GM23338 (cell line): ENCODE data around the gene SLC4A4. TPM values are rescaled to one million over a fixed set of nuclear protein-coding genes. Genes with fewer than 3 reads are reported as not detected.

ENCODE experiments used
- ATAC-seq: fragments of 200-7000 bp; cut with Tn5 transposase; 3 replicates; pipeline ENCODE4 v1.9.1; 2020
- DNase-seq: peaks from one replicate; pipeline ENCODE4 v3.0.0-alpha.2; 2015; ENCODE audit warnings: low spot score
- H2AFZ ChIP-seq: fragments of 200-600 bp; sonication (generic); 2 replicates; pipeline ENCODE4 v1.8.0; 2016; ENCODE audit warnings: antibody characterized with exemption, mild to moderate bottlenecking, moderate library complexity
- H3F3A ChIP-seq: fragments of 200-600 bp; sonication (generic); replicated peaks from 2 replicates; pipeline ENCODE4 v1.8.0; 2017; ENCODE audit warnings: antibody characterized with exemption, mixed run types, low read depth
- H3K27ac ChIP-seq: fragments of 200-600 bp; sonication (generic); 2 replicates; pipeline ENCODE4 v1.6.1; 2016; ENCODE audit warnings: low read depth
- H3K27me3 ChIP-seq: fragments of 200-600 bp; sonication (generic); 2 replicates; pipeline ENCODE4 v1.8.0; 2016; ENCODE audit warnings: mild to moderate bottlenecking, mixed run types, moderate library complexity; ENCODE audit not compliant: insufficient read depth
- H3K36me3 ChIP-seq: fragments of 200-600 bp; sonication (generic); 2 replicates; pipeline ENCODE4 v1.8.0; 2016; ENCODE audit warnings: mild to moderate bottlenecking; ENCODE audit not compliant: insufficient read depth
- H3K4me1 ChIP-seq: fragments of 200-600 bp; sonication (generic); 2 replicates; pipeline ENCODE4 v1.8.0; 2016; ENCODE audit warnings: mild to moderate bottlenecking, moderate library complexity; ENCODE audit not compliant: insufficient read depth
- H3K4me2 ChIP-seq: fragments of 200-600 bp; sonication (generic); 2 replicates; pipeline ENCODE4 v1.7.1; 2017; ENCODE audit warnings: mixed run types
- H3K4me3 ChIP-seq: fragments of 200-600 bp; sonication (generic); 2 replicates; pipeline ENCODE4 v1.6.1; 2016; ENCODE audit warnings: mixed run types
- H3K79me2 ChIP-seq: fragments of 200-600 bp; sonication (generic); replicated peaks from 2 replicates; pipeline ENCODE4 v1.8.0; 2017; ENCODE audit warnings: mild to moderate bottlenecking; ENCODE audit not compliant: insufficient read depth
- H3K9me2 ChIP-seq: fragments of 200-600 bp; sonication (generic); 2 replicates; pipeline ENCODE4 v1.8.0; 2017; ENCODE audit not compliant: insufficient read depth
- H4K20me1 ChIP-seq: fragments of 200-600 bp; sonication (generic); replicated peaks from 2 replicates; pipeline ENCODE4 v1.8.0; 2017; ENCODE audit warnings: mild to moderate bottlenecking; ENCODE audit not compliant: insufficient read depth
- H3K27ac Mint-ChIP-seq: 2 replicates; pipeline ENCODE4 v1.8.0; 2020; ENCODE audit warnings: inconsistent platforms, mild to moderate bottlenecking, moderate library complexity, mixed read lengths
- H3K27me3 Mint-ChIP-seq: 3 replicates; pipeline ENCODE4 v1.8.0; 2022; ENCODE audit warnings: low read depth, mild to moderate bottlenecking, moderate library complexity, mixed read lengths, inconsistent platforms; ENCODE audit not compliant: insufficient read depth, poor library complexity
- H3K36me3 Mint-ChIP-seq: 3 replicates; pipeline ENCODE4 v1.8.0; 2021; ENCODE audit warnings: low read depth, mild to moderate bottlenecking, inconsistent platforms, moderate library complexity, mixed read lengths
- H3K4me1 Mint-ChIP-seq: 3 replicates; pipeline ENCODE4 v1.8.0; 2020; ENCODE audit warnings: mild to moderate bottlenecking, inconsistent platforms, mixed read lengths
- H3K4me3 Mint-ChIP-seq: 3 replicates; pipeline ENCODE4 v1.8.0; 2021; ENCODE audit warnings: moderate library complexity, mild to moderate bottlenecking, inconsistent platforms, mixed read lengths
- H3K9me3 Mint-ChIP-seq: 3 replicates; pipeline ENCODE4 v1.8.0; 2020; ENCODE audit warnings: moderate library complexity, mild to moderate bottlenecking, inconsistent platforms, mixed read lengths
- REST ChIP-seq: IDR thresholded peaks from one replicate; pipeline ENCODE4 v1.6.1; 2018; ENCODE audit warnings: antibody characterized with exemption; ENCODE audit not compliant: unreplicated experiment
- ZNF114 ChIP-seq: fragments of 250-450 bp; sonication (Bioruptor Pico); IDR thresholded peaks from 2 replicates; pipeline ENCODE4 v1.5.0; 2020; ENCODE audit warnings: mild to moderate bottlenecking, moderate library complexity
- ZNF331 ChIP-seq: fragments of 250-450 bp; sonication (Bioruptor Pico); IDR thresholded peaks from 2 replicates; pipeline ENCODE4 v1.5.0; 2020; ENCODE audit warnings: low read depth, mild to moderate bottlenecking, moderate library complexity
- ZNF462 ChIP-seq: fragments of 250-450 bp; sonication (Bioruptor Pico); IDR thresholded peaks from 2 replicates; pipeline ENCODE4 v1.5.0; 2020; ENCODE audit warnings: mild to moderate bottlenecking, moderate library complexity
- polyA plus RNA-seq: library from polyadenylated mRNA; unstranded; fragments of >200 nt; fragmentation: Nextera tagmentation; extraction: Ambion mirVana; gene quantifications from 2 replicates; pipeline ENCODE4 v1.2.1, GENCODE V29; 2016
- total RNA-seq: library from RNA; depleted of rRNA; stranded (reverse); fragments of >200 nt; shearing (Covaris generic); gene quantifications from 2 replicates; pipeline ENCODE4 v1.2.3, GENCODE V29; 2014

SLC4A4 gene
- total and polyA plus RNA-seq, 2 experiments from 2014 or later, result 1.0 to 1.5 TPM

DNA sequence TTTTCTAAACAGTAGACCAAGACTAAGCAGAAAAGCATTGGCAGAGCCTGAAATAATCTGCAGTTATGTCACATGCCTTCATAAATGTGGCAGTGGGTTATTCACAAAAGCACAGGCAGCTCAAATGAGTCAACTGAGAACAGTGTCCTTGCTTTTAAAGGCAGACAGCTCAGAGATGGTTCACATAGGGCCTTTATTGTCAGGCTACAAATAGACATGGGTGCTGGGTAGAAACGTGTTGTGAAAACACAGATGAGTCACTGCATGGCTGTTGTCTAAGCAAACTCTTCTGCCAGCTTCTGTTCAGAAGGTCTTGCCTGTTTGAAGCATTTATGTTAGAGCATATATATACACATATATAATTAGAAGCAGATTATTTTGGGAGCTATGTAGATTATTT, 118.0 kb downstream of the SLC4A4 start:
- Mint-ChIP-seq H3K4me1 (no peaks in the 10 kb centered on the region), H3K9me3 (no peaks in the 10 kb centered on the region), H3K4me3 (no peak overlapping the region), H3K27me3 (no peaks in the 10 kb centered on the region), H3K27ac (no peak overlapping the region), H3K36me3 (no peaks in the 10 kb centered on the region)
- no peak overlapping the region for H2AFZ ChIP-seq
- no peaks in the 10 kb centered on the region for H3K27me3 ChIP-seq
- no peak for ATAC-seq
- no peak for DNase-seq
- no peak overlapping the region for H3K4me2 ChIP-seq
- no peaks in the 10 kb centered on the region for H3K36me3 ChIP-seq
- no peak overlapping the region for H3K27ac ChIP-seq
- no peaks in the 10 kb centered on the region for H4K20me1 ChIP-seq
- no peaks in the 10 kb centered on the region for H3K4me1 ChIP-seq
- H3K4me3 ChIP-seq, result no peak overlapping the region
- TF ChIP-seq ZNF114 (CRISPR knock-in tag), result no peak
- no peak for TF ChIP-seq ZNF462 (CRISPR knock-in tag)
- TF ChIP-seq ZNF331 (CRISPR knock-in tag), result no peak
- TF ChIP-seq REST, result no peak
- no peaks in the 10 kb centered on the region for H3F3A ChIP-seq
- no peaks in the 10 kb centered on the region for H3K79me2 ChIP-seq
- no peaks in the 10 kb centered on the region for H3K9me2 ChIP-seq
